ENCODE data around the gene GHRHR. TPM values are rescaled to one million over a fixed set of nuclear protein-coding genes. Genes with fewer than 3 reads are reported as not detected.
A peak's percentile ranks its signal among the peaks of the same experiment; 100 is the strongest.

The GHRHR gene
- total RNA-seq, 1 experiment from 2014 or later: not detected

GRCh38 chr7:30931929-30932540, 31.7 kb upstream of the GHRHR start:
- no peak overlapping the region for H2AFZ ChIP-seq
- H3K79me2 ChIP-seq (ENCODE audit: low read depth): no peaks in the 10 kb centered on the region
- H3K4me1 ChIP-seq (replicated peaks; ENCODE audit: insufficient read depth): peaks cover 7% of the 10 kb centered on the region; the same call in 1 of the 2 replicates
- H3F3A ChIP-seq (ENCODE audit: insufficient read depth, low read depth): peaks cover 3% of the 10 kb centered on the region; the same call in 1 of the 2 replicates
- no peak overlapping the region for H3K4me2 ChIP-seq
- no TSS peak for BruUV-seq (replicated peaks)
- DNase-seq: peak in 1 of 2 experiments; percentile 64
- TF ChIP-seq CTCF (conservative IDR thresholded peaks at IDR 0.05) (no peak), EZH2 (IDR thresholded peaks at IDR 0.05; ENCODE audit: low read depth) (no peak)
- no peaks in the 10 kb centered on the region for H3K36me3 ChIP-seq (ENCODE audit: low read depth)
- intact Hi-C loops (cut with micrococcal nuclease; ENCODE audit: unreplicated experiment): no loop called here
- H3K4me3 ChIP-seq: no peak overlapping the region
- no peaks in the 10 kb centered on the region for H3K27me3 ChIP-seq (ENCODE audit: insufficient read depth, low read depth)
- H3K9me2 ChIP-seq (ENCODE audit: insufficient read depth): no peaks in the 10 kb centered on the region
- no peaks in the 10 kb centered on the region for H3K9me3 ChIP-seq (ENCODE audit: insufficient read depth, low read depth)
- ChIA-PET CTCF (no interaction called here), POLR2A (ENCODE audit: unreplicated experiment) (no interaction called here)
- H3K27ac ChIP-seq: no peak overlapping the region
- no peaks in the 10 kb centered on the region for H4K20me1 ChIP-seq (ENCODE audit: insufficient read depth)

GRCh38 chr7:30932562-30932961, 31.2 kb upstream of the GHRHR start:
- BruUV-seq (replicated peaks): no TSS peak
- intact Hi-C loops (cut with micrococcal nuclease; ENCODE audit: unreplicated experiment): no loop called here
- Histone ChIP-seq H3K4me3 (no peak overlapping the region), H3K27ac (no peak overlapping the region), H3K79me2 (ENCODE audit: low read depth) (no peaks in the 10 kb centered on the region), H3K36me3 (ENCODE audit: low read depth) (no peaks in the 10 kb centered on the region), H3F3A (ENCODE audit: insufficient read depth, low read depth) (peaks cover 3% of the 10 kb centered on the region; the same call in 1 of the 2 replicates), H4K20me1 (ENCODE audit: insufficient read depth) (no peaks in the 10 kb centered on the region), H3K9me2 (ENCODE audit: insufficient read depth) (no peaks in the 10 kb centered on the region), H3K4me1 (replicated peaks; ENCODE audit: insufficient read depth) (peaks cover 12% of the 10 kb centered on the region), H3K27me3 (ENCODE audit: insufficient read depth, low read depth) (no peaks in the 10 kb centered on the region), H3K9me3 (ENCODE audit: insufficient read depth, low read depth) (no peaks in the 10 kb centered on the region), H2AFZ (no peak overlapping the region), H3K4me2 (no peak overlapping the region)
- TF ChIP-seq EZH2 (IDR thresholded peaks at IDR 0.05; ENCODE audit: low read depth) (no peak), CTCF (conservative IDR thresholded peaks at IDR 0.05) (no peak)
- ChIA-PET CTCF (no interaction called here), POLR2A (ENCODE audit: unreplicated experiment) (no interaction called here)
- no peak for DNase-seq

- ChIA-PET CTCF (no interaction called here), POLR2A (ENCODE audit: unreplicated experiment) (no interaction called here)
- Histone ChIP-seq H3F3A (ENCODE audit: insufficient read depth, low read depth) (peaks cover 3% of the 10 kb centered on the region; the same call in 1 of the 2 replicates), H3K36me3 (ENCODE audit: low read depth) (no peaks in the 10 kb centered on the region), H3K27ac (no peak overlapping the region), H3K9me2 (ENCODE audit: insufficient read depth) (no peaks in the 10 kb centered on the region), H3K4me3 (no peak overlapping the region), H3K27me3 (ENCODE audit: insufficient read depth, low read depth) (no peaks in the 10 kb centered on the region), H3K4me1 (replicated peaks; ENCODE audit: insufficient read depth) (peaks cover 17% of the 10 kb centered on the region), H3K9me3 (ENCODE audit: insufficient read depth, low read depth) (no peaks in the 10 kb centered on the region), H4K20me1 (ENCODE audit: insufficient read depth) (no peaks in the 10 kb centered on the region), H3K79me2 (ENCODE audit: low read depth) (no peaks in the 10 kb centered on the region), H3K4me2 (no peak overlapping the region), H2AFZ (no peak overlapping the region)
- BruUV-seq (replicated peaks): no TSS peak
- intact Hi-C loops (cut with micrococcal nuclease; ENCODE audit: unreplicated experiment): no loop called here
- no peak for DNase-seq
- TF ChIP-seq CTCF (conservative IDR thresholded peaks at IDR 0.05): no peak
- no peak for TF ChIP-seq EZH2 (IDR thresholded peaks at IDR 0.05; ENCODE audit: low read depth)
These were observed 30.4 kb upstream of the GHRHR start for GRCh38 chr7:30933124-30933974.

Data from PC-9 (cell line).